ENCODE results near the gene RNLS.

Gene RNLS

GRCh38 chr10:88230251-88230650, 352.9 kb downstream of the RNLS start:
- no peak for DNase-seq (ENCODE audit: low spot score)

GRCh38 chr10:88228130-88228529, 355.0 kb downstream of the RNLS start:
- no peak for DNase-seq (ENCODE audit: low spot score)

GRCh38 chr10:88227342-88228018, 355.6 kb downstream of the RNLS start:
- no peak for DNase-seq (ENCODE audit: low spot score)

GRCh38 chr10:88226891-88227290, 356.2 kb downstream of the RNLS start:
- DNase-seq (ENCODE audit: low spot score) = no peak

- no peak for DNase-seq (ENCODE audit: low spot score)
Measured at GRCh38 chr10:88226071-88226659, 357.0 kb downstream of the RNLS start.
